NCI-H187 treated with DMSO at 0.1 percent for 48 hours (cell line): ENCODE measurements around the gene NLRP2B.
"Not testable (repeated sequence)": the region's sequence is repeated elsewhere in the genome, so short reads cannot be mapped to it uniquely, and the experiment has no call there.

Experiments used
- DNase-seq: peaks from one replicate; lab custom pipeline; 2025; lab: John Stamatoyannopoulos, UW

Gene NLRP2B

DNA sequence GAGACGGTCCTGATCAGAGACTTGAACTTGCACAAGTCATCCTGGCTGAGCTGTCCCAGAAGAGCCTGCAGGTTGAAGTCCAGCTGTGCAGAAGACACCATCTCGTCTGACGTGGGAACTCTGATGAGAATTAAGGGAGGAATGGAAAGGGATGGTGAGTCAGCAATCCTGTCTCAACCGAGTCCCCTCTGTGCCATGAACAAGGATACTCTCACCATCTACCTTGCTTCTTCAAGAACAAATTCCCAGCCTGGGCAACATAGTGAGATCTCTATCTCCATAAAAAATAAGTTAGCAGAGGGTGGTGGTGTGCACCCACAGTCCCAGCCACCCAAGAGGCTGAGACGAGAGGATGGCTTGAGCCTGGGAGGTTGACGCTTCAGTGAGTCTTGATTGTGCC, at the start of gene NLRP2B:
NLRP2B (minus strand) TSS at position 101 of the 400 bp plus-strand sequence.
- no peak for DNase-seq

DNA sequence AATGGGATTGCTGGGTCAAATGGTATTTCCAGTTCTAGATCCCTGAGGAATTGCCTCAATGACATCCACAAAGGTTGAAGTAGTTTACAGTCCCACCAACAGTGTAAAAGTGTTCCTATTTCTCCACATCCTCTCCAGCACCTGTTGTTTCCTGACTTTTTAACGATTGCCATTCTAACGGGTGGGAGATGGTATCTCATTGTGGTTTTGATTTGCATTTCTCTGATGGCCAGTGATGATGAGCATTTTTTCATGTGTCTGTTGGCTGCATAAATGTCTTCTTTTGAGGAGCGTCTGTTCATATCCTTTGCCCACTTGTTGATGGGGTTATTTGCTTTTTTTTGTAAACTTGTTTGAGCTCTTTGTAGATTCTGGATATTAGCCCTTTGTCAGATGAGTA, 45.9 kb upstream of the NLRP2B start:
- not testable (repeated sequence) for DNase-seq

DNA sequence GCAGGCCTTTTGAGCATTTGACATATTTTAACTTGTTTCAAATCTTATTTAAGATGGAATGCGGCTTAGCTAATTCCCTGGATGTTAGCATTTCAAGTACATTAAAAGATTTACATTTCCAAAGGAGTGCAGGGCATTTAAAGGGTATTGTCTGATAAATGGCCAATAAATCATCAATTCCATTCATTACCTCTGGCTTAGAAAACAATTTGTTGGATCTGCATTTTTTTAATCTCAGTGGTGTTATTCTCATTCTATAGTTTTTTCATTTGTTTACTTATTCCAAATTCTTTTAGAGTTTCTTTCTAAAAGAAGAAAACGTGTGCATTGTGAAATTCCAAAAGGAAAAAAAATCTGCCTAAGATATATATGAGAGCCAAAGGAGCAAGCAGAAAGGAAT, 1.3 kb upstream of the NLRP2B start:
- no peak for DNase-seq

DNA sequence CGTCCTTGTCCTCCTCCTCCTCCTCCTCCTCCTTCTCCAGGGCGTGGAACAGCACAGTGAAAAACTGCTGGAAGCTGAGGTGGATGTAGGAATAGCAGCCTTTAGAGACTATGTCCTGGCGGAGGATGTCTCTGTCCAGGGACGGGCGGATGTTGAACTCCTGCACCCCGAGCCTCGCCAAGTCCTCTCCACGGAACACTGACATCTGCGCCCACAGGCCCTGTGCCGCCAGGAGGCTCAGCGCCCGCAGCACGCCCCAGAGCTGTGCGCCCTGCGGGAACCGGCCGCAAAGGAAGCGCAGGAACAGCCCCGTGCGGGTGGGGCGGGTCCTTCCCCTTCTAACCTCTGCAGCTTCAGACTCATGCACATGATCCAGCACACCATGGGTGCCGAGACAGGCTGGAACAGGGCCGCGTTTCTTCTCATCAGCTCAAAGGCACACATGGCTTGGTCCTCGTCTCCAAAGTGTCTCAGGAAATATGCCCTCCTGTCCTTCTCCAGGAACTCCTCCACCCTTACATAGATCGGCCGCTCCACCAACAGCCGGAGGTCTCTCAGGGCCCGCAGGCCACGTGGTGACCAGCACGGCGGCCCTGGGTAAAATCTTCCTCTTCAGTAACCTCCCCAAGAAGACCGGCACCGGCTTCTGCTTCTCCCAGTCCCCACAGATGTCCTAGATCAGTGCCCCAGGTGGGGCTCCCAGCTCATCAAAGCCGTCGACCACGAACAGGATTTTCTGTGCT, 1.2 kb downstream of the NLRP2B start:
- DNase-seq: no peak

DNA sequence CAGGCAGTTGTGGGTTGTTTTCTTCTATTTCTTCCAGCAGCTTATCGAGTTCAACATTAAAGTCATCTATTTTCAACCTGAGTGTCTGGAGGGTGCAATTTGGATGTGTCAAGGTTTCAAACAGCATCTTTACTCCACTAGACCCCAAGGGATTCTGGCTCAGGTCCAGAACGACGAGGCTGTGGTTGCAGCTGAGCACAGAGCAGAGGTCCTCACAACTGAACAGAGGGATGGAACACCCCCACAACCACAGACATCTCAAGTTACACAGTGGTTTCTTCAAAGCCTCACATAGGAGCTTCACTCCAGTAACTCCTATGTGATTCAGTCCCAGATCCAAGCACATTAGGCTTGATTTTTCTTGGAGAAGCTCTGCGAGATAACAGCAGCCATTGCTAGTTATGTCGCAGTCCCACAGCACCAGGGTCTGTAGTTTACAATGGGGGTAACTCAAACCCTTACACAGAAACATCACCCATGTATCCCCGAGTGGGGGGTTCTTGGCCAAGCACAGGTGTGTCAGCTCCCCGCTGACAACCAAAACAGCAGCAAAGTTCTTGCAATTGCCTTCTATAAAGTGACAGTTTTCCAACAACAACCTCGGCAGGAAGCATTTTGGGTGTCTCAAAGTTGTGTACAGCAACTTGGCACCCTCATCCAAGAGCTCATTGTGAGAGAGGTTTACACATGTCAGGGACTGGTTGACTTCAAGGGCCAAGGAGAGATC, 2.8 kb downstream of the NLRP2B start:
- DNase-seq: no peak

DNA sequence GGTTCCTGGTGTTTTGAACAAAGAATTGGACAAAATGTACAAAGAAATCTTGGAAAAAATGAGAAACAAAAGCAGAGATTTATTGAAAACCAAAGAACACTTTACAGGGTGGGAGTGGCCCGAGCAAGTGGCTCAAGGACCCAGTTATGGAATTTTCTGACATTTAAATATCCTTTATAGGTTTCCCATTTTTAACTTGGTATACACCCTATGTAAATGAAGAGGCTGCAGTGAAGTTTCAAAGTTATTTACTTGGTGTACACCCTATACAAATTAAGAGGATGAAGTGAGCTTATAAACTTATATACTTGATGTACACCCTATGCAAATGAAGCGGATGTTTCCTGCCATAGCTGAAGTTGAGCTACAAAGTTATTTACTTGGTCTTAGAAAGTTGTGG, 4.7 kb downstream of the NLRP2B start:
- no peak for DNase-seq

DNA sequence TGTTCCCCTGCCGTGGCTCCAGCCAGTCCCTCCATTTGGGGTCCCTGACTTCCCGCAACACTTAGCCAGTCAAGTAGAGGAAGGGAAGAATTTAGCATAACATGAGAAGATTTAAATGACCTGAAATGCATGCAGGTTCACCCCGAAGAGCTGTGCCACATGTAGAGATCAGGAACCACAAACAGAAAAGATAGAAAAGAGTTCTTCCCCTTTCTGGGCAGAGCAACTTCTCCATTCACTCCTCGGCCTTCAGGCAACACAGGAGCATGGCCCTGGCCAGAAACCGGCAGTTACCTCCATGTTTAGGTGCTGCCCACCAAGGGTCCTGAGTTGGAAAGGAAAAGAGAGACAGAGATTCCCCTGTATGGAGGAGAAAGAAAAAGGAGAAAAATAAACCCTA, 5.2 kb downstream of the NLRP2B start:
- no peak for DNase-seq

DNA sequence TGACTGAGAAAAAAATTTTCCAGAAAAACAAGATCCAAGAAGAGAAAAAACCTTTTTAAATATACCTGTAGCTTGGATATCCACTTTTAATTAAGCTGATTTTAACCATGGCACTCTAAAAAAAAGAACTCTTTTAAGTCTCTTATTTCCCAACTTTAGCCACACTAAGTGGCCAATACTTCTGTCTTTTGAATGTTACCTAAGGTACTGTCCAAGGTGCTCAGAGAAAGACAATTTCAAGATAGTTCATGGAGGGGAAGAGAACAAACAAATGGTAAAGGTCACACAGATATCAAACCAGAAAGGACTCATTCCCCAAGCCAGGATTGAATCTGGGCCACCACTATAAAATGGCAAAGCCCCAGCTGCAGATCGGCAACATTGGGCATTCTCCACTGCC, 10.1 kb downstream of the NLRP2B start:
- no peak for DNase-seq

DNA sequence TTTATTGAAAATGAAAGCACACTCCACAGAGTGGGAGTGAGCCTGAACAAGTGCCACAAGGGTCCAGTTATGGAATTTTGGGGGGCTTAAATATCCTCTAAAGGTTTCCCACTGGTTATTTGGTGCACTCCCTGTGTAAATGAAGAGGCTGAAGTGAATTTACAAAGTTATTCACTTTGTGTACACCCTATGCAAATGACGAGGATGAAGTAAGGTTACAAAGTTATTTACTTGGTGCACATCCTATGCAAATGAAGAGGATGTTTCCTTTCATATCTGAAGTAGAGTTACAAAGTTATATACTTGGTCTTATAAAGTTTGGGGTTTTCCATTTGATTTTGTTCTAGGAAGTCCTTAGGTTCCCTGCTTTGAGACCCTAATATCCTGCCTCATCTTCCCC, 13.1 kb downstream of the NLRP2B start:
- no peak for DNase-seq

DNA sequence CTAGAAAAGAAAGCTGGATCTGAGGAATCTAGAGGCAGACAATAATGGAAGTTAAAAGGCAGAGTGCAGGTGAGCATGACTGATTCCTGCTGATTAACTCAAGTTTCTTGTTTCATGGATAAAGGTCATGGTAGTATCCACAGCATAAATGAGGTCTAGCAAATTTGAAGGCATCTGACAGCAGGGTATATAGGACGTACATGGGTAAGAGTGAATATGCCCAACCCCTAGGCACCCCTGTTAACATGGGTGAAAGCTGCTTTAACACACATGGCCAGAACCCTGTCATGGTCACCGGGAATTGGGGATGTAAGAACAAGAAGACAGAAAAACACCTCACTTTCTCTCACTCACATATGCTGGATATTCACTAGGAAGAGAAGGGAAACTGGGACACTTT, 25.0 kb downstream of the NLRP2B start:
- no peak for DNase-seq

DNA sequence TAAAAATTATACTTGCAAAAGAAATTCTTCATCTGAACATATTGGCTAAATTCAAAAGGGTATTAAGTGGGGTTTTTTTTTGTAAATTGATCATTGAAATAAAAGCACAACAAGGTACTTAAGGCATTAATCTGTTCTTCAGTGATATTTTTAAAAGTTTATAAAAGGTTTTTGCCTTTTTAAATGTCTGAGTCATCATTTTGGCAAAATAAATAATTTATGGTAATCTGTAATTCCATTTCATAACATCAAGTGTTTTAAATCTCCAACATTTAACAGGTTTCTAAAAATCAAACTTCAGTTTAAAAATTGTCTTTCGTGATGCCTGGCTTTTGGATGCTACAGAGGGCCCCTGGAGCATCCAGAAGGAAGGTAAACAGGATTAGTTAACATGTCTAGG, 27.4 kb downstream of the NLRP2B start:
- no peak for DNase-seq

DNA sequence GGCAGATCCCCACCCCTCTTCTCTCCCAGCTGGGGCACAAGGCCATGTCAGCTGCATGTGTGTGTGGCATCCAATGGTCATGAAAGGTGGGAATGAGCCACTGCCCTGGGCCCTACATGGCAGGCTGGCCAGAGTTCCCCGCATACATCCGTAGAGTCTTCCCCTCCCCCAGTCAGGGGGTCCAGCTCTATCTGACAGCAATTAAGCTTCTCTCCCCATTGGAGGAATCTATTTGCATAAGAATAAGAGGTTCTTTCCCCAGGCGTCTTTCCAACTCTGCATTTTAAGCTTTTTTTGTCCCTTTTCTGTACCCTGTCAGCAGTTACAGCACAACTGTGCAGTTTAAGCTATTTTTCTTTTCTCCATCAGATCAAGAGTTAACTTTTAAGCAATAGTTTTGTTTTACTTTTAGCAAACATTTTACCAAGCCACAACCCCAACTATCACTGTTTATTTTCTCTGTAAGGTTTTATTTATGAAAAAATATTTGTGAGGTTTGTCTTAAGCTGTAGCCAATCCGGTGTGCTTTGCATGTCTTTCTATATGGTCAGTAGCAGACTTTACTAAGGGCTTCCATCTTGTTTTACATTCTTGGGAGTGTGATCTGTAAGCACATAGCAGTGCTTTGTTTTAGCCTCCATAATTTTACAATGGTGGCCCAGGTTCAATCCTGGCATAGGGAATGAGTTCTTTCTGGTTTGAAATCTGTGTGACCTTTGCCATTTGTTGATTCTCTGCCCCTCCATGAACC, 28.7 kb downstream of the NLRP2B start:
- DNase-seq: no peak

DNA sequence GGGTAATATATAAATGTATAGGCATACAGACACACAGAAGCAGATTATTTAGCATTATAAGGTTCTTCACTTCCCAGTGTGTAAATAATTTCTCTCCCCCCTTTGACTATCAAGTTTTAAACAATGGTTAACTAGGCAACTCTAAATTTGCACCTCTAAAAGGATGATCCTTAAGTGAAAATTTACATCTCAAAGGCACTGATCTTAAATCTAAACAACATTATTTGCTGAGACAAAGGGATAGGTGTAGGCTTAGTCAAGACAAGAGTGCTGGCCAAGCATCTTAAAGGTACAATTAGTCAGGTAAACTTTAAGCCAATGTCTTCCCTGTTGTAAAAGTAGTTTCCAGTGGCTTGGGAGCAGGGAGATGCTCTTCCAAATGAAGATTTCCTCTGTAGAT, 33.0 kb downstream of the NLRP2B start:
- no peak for DNase-seq

DNA sequence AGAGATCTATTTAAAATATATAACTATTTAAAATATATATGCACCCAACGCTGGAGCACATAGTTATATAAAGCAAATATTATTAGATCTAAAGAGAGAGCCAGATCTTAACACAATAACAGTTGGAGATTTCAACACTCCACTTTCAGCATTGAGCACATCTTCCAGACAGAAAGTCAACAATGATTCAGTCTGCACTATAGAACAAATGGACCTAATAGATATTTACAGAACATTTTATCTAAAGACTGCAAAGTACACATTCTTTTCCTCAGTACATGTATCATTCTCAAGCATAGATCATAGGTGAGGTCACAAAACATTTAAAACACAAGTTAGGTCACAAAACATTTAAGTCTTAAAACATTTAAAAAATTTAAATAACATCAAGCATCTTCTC, 36.4 kb downstream of the NLRP2B start:
- no peak for DNase-seq

DNA sequence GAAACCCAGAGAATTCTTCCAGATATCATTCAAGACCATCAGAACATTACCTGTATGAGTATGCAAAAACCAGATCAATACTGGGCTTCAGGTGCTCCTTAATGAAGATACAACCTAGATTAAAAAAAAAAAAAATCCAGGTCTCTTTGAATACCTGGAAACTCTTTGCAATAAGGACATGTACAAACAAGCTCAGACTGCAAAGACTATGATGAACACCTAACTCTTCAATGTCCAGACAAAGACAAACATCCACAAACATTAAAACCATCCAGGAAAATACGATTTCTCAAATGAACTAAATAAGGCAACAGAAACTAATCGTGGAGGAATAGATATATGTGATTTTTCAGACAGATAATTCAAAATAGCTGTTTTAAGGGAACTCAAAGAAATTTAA, 38.7 kb downstream of the NLRP2B start:
- DNase-seq: no peak

DNA sequence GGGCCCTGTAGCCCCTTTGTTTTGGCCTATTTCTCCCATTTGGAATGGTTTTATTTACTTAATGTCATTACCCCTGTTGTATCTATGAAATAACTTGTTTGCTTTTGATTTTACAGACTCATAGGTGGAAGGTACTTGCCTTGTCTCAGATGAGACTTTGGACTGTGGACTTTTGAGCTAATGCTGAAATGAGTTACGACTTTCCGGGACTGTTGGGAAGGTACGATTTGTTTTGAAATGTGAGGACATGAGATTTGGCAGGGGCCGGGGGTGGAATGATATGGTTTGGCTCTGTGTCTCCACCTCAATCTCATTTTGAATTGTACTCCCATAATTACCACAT, 39.4 kb downstream of the NLRP2B start:
- no peak for DNase-seq

DNA sequence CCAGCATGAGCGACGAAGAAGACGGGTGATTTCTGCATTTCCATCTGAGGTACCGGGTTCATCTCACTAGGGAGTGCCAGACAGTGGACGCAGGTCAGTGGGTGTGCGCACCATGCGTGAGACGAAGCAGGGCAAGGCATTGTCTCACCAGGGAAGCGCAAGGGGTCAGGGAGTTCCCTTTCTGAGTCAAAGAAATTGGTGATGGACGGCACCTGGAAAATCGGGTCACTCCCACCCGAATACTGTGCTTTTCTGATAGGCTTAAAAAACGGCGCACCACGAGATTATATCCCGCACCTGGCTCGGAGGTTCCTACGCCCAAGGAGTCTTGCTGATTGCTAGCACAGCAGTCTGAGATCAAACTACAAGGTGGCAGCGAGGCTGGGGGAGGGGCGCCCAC, 50.6 kb downstream of the NLRP2B start:
- DNase-seq: not testable (repeated sequence)
